ENCODE results near the gene OR10H5.

DNA sequence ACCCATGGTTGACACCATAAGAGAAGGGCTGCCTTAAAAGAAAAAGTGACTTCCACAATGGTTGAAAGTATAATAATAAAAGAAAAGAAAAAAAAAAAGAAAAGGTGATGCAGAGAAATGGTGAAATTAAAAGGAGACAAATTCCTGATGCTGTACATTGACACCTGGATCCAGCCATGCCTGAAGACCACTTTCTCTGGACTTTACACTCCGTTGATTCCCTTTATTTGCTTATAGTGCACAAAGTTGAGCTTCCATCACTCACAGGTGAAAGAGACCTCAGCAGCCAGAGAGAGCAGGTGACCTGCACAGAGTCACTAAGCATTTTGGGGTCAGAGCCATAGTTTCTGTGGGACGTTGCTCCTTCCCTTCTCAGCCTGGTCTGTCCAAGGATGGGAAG, 12.2 kb upstream of the OR10H5 start:
- TF ChIP-seq, protein P1, sequence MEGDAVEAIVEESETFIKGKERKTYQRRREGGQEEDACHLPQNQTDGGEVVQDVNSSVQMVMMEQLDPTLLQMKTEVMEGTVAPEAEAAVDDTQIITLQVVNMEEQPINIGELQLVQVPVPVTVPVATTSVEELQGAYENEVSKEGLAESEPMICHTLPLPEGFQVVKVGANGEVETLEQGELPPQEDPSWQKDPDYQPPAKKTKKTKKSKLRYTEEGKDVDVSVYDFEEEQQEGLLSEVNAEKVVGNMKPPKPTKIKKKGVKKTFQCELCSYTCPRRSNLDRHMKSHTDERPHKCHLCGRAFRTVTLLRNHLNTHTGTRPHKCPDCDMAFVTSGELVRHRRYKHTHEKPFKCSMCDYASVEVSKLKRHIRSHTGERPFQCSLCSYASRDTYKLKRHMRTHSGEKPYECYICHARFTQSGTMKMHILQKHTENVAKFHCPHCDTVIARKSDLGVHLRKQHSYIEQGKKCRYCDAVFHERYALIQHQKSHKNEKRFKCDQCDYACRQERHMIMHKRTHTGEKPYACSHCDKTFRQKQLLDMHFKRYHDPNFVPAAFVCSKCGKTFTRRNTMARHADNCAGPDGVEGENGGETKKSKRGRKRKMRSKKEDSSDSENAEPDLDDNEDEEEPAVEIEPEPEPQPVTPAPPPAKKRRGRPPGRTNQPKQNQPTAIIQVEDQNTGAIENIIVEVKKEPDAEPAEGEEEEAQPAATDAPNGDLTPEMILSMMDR (IDR thresholded peaks at IDR 0.05), result no peak
- TF ChIP-seq ZFX (IDR thresholded peaks at IDR 0.05; ENCODE audit: borderline replicate concordance), result no peak

Data from 22Rv1 (cell line).